Kidney capillary endothelial cell (primary cell): ENCODE results near the gene DPP10.

Source experiments
- DNase-seq: peaks from one replicate; pipeline ENCODE4 v3.0.0-alpha.2; 2018; ENCODE audit warnings: low spot score

Gene DPP10

DNA sequence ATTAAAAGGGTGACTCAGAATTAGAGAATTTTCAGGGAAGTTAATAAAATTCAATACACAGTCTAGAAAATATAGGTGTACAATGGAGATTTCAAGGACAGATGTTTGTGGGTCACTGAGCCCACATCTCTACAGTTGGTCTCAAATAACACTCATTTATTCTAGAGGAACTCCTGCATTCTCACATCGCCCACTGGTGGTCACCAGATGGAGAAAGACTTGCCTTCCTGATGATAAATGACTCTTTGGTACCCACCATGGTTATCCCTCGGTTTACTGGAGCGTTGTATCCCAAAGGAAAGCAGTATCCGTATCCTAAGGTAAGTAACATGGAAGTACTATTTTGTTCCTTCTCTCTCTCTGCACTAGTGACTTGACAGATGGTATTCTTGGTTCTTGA lies 1297.1 kb downstream of the DPP10 start:
- no peak for DNase-seq

DNA sequence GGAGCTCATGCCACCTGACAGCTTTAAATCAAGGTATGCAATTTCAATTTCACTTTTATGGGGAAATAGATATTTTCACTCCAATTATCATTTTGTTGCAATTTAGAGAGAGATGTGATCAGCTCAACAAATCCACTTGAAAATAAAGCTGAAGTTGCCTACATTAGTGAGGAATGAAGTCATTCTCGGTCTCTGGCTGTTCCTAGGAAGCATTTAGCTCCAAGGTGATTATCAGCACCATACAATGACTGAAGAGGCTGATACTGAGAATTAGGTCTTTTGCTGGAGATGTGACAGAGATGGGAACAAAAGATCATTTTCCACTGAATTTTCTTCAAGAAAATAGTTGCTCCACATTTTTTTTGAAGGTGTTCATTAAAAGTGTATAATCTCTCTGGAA lies 1303.7 kb downstream of the DPP10 start:
- no peak for DNase-seq

DNA sequence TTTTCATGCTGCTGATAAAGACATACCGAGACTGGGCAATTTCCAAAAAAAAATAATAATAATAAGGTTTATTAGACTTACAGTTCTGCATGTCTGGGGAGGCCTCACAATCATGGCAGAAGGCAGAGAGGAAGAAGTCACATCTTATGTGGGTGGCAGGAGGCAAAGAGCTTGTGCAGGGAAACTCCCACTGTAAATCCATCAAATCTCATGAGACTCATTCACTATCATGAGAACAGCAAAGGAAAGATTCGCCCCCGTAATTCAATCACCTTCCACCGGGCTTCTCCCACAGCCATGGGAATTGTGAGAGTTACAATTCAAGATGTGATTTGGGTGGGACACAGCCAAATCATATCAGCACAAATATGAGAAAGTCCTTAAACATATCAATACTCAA lies 1314.8 kb downstream of the DPP10 start:
- no peak for DNase-seq

DNA sequence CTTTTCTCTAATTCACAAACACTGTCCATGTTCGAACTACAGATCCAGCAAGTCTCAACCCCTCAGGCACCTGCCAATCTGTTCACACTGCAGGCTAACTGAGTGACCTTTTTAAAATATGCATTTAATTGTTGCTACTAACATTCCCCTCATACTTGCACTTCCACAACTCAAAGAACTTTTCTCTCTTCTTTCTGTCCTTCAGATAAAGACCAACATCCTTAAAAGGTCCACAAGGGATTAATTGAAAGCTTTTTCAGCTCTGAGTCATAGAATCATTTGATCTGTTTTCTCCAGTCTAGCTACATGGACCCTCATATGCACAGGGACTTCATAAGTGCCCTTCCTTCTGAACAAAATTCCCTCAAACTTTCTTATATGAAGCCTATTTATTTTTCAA lies 1321.2 kb downstream of the DPP10 start:
- no peak for DNase-seq

GRCh38 chr2:115771516-115771915 lies 1329.1 kb downstream of the DPP10 start:
- no peak for DNase-seq

DNA sequence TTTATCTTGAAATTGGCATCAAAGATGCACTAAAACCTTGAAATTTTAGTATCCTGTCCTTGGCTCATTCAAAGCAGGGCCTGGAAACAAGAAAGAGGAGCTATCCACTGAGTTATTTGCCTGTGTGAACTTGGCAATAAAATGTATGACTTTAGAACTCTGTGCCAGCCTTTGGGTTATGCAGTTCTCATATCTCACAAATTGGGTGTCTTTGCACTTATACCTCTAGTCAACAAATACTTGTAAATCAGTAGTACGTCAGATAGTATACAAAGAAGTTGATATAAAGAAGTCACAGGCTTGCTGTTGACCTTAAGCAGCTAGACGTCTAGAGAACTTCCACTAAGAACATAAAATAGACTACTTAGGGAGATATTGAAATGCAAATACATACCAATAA lies 1331.9 kb downstream of the DPP10 start:
- DNase-seq, result no peak

DNA sequence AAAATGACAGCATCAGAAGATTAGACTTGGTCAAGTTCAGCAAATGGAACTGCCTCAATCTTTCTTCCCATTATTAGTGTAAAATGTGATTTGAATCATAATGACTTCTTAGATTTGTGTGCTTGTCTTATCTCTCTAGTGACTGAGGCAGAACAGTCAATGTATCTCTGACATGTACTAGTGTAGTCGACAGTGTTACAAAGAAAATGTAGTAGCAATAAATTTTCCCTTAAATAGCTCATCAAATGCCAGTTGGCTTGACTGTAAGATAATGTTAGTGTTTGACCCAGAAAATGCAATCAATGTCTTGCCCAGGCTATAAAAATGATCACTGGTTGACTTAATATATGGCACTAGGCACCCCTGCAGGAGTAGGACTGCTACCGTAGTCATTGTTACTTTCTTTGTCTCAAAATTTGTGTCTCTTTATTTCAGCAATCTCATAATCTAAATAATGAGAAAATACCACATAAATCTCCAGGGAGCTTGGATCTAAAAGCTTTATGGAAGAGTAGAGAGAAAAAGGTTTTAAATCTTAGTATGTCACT lies 1336.7 kb downstream of the DPP10 start:
- DNase-seq, result no peak

- no peak for DNase-seq
Observed at GRCh38 chr2:115782286-115782685, 1339.8 kb downstream of the DPP10 start.

DNA sequence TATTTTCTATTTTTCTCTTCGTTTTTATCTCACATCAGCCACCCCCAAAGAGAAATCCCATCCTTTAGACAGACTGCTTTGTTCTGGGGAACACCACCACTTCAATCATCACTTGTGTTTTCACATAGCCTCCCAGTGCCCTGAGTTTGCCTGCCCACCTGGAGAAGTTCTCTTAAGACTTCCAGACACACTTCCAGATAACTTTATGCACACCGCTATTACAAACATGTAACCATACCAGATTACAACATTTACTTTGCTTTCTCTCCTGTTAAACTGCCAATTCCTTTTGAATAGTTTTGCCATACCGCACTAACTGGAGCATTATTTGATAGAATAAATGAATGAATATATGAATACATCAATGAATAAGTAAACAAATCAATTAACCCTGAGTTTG lies 1353.6 kb downstream of the DPP10 start:
- DNase-seq, result no peak

DNA sequence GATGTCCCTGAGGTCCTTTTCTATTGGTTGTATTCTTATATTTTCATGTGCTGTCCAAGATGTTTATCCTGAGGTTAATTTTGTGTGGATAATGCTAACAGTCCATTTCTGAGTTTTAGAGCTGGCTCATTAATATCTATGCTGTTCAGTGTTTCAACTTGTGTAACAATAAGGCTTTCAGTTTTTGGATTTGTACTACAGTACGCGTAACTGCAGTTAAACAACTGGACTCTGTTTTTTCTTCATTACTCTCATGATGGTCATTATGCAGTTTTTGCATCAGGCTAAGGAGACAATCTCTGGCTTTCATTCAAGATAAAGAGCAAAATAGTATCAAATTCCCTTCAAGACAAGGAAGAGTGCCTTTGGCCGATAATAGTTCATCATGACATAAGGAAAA lies 1364.8 kb downstream of the DPP10 start:
- DNase-seq, result no peak

DNA sequence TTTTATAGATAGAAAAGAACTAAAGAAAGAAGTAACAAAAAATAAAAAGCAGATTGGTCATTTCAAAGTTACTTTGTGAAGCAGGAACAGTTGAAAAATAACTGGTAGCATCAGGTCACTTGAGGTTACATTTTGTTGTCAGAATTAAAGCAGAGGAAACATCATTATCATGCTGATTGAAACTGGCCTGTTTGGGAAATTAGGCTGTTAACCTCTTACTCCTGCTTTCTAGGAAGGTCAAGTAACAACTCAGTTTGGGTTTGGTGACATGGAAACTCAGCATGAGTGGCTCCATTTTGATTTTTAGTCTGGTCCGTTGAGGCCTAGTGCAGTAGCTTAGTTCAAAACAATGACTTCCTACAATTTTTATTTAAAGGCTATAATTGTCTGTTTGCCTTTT lies 1383.5 kb downstream of the DPP10 start:
- no peak for DNase-seq

DNA sequence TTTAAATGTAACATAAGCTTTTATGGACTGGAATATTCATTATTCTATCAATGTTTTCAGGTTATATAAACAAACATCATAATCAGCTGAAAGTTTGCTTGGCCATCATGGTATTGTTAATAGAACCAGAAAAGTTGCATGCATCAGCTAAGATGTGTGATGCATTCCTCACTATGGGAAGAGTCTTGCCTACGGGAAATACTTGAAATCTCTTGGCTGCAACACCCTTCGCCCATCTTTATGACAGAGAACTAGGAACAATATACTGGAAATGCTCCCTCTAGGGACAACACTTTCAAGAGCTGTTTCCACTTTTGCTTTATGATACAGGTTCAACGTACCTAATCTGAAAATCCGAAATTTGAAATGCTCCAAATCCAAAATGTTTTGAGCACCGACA lies 1390.8 kb downstream of the DPP10 start:
- DNase-seq, result no peak

DNA sequence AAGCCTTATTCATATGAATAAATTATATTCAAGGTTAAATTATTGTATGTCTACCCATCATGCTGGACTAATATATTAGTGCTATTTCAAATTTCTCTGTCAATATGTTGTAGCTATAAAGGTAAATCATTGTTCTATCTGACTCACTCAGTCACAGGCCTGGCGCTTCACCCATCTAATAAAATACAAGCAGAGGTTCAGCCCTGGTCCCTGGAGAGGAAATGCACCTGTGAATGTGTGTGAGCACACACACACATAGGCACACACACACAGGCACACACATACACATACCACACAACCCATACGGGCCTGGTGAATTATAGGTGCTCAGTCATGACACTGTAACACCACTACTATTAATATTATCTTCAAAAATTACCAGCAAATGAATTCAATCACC lies 1396.1 kb downstream of the DPP10 start:
- no peak for DNase-seq

DNA sequence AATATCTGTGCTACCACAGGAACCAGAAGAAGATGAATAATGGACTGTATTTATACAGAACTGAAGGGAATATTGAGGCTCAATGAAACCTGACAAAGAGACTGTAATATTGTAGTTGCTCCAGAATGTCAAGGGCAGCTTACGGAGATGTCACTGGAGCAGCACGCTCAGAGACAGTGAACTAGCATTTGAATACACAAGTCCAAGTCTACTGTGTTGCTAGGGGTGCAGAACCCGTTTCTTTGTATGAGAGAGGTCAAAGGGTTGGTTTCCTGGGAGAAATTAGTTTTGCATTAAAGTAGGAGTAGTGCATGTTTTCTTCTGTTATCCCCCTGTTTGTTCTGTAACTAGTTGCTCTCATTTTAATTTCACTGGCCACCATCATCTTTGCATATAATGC lies 1399.9 kb downstream of the DPP10 start:
- no peak for DNase-seq

- DNase-seq, result no peak
Observed at GRCh38 chr2:115848192-115848591, 1405.8 kb downstream of the DPP10 start.

DNA sequence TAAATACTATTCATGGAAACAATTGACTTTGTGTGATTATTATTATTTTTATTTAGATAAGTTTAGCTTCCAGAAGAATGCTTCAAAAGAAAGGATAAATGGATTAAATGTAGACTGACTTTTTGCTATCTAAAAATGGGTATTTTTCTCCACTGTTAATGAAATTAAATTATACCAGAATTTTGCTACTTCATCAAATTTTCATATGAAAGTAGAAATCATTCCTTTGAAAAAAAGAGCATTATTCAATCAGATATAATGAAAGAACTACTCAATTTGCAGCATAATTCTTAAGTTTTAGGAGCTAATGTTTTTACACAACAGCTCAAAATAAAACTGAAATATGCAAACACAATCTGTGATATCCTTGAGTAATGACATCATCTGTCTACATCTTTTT lies 1424.6 kb downstream of the DPP10 start:
- no peak for DNase-seq

DNA sequence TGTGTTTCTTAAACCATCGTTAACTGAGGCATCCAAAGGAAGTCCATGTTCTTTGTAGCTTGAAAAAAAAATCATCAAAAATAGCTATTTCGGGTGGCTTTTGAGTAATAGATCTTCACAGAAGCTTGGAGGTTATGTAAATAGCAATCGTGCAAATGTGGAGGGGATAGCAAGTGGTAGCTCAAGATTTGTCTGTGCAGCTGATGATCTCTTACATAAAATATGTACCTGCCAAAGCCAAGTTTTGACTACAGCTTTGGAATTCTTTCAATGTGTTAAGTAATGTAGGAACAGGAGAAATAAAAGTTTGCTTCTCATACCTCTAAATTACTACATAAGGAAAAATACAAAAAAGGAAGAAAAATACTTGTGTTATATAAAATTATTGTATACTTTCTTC lies 1432.0 kb downstream of the DPP10 start:
- DNase-seq, result no peak

DNA sequence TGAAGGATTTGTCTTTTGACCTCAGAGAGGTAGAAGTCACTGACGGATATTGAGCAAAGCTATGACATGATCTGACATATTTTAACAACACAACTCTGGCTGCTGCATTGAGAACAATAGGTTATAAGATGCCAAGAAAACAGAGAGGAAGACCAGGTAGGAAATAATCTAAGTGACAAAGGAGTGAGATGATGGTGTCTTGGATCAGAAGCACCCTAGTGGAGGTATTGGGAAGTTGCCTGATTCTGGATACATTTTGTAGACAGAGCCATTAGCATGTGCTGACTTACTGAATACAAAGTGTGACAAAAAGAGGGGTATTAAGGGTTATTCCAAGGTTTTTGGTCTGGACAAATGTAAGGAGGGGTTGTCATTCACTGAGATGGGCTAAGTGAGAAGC lies 1438.1 kb downstream of the DPP10 start:
- no peak for DNase-seq

DNA sequence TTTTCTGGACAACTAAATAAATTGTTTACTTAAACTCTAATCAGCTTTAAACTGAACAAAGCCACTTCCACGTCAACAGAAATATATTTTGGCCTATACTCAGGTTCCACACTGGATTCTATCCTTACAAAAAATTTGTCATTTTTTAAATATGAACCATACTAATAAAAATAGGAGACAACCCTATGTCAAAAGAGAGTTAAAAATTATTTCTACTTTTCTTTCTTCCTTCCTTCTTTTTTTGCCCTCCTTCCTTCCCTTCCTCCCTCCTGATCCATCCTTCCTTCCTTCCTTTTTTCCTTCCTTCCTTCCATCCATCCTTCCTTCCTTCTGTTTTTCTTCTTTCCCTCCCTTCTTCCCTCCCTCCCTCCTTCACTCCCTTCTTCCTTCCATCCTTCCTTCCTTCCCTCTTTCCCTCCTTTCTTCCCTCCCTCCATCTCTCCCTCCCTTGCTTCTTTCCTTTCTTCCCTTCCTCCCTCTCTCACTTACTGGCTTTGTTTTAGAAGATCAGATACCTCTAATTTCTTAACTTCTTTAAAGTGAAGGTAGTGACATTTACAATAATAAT lies 1444.9 kb downstream of the DPP10 start:
- DNase-seq, result no peak
